SH-SY5Y (cell line): ENCODE measurements around the gene NECTIN1.

Experiments
- GATA2 ChIP-seq: IDR thresholded peaks from 2 replicates; pipeline ENCODE4 v1.6.1; 2011; ENCODE audit warnings: mild to moderate bottlenecking, low read depth, low read length
- GATA3 ChIP-seq: IDR thresholded peaks from 2 replicates; pipeline ENCODE4 v1.6.1; 2011; ENCODE audit warnings: low read depth, mild to moderate bottlenecking, low read length, moderate library complexity

- TF ChIP-seq GATA2 = no peak
- TF ChIP-seq GATA3 = no peak
These were observed 45.2 kb downstream of the NECTIN1 start for GRCh38 chr11:119683783-119684182.
